Liver (tissue), 9 donors: ENCODE measurements around the gene ZNF678. TPM values are rescaled to one million over a fixed set of nuclear protein-coding genes. Genes with fewer than 3 reads are reported as not detected.
A peak's percentile ranks its signal among the peaks of the same experiment; 100 is the strongest.

Experiments
- DNase-seq: peaks from one replicate; pipeline ENCODE4 v3.0.0-alpha.2; 2017; ENCODE audit warnings: low spot score
- H3K27ac ChIP-seq, 2 donors: one replicate each; pipeline ENCODE4 v1.7.0; 2013; ENCODE audit warnings: inconsistent platforms in 2 of 2, low read length in 2 of 2, control low read depth in 1 of 2, low read depth in 1 of 2, mild to moderate bottlenecking in 1 of 2
- H3K27me3 ChIP-seq, 4 donors: one replicate each; pipeline versions ENCODE4 v1.6.1 to v1.7.0; 2013; ENCODE audit warnings: low read length in 3 of 4, inconsistent platforms in 1 of 4, mild to moderate bottlenecking in 1 of 4, moderate library complexity in 1 of 4; ENCODE audit not compliant: control insufficient read depth in 4 of 4, insufficient read depth in 4 of 4
- H3K36me3 ChIP-seq, 4 donors: one replicate each; pipeline versions ENCODE4 v1.6.1 to v1.7.0; 2013; ENCODE audit warnings: low read length in 3 of 4, mild to moderate bottlenecking in 3 of 4, low read depth in 1 of 4, moderate library complexity in 1 of 4; ENCODE audit not compliant: control insufficient read depth in 4 of 4, insufficient read depth in 3 of 4
- H3K4me1 ChIP-seq, 4 donors: one replicate each; pipeline versions ENCODE4 v1.6.1 to v1.7.0; 2013; ENCODE audit warnings: low read length in 3 of 4, mild to moderate bottlenecking in 3 of 4, moderate library complexity in 1 of 4; ENCODE audit not compliant: control insufficient read depth in 4 of 4, insufficient read depth in 4 of 4
- H3K4me3 ChIP-seq, 3 donors: one replicate each; pipeline versions ENCODE4 v1.6.1 to v1.7.0; 2013; ENCODE audit warnings: low read length in 3 of 3, control low read depth in 1 of 3, low read depth in 1 of 3, mild to moderate bottlenecking in 1 of 3
- H3K9ac ChIP-seq, 2 donors: one replicate each; pipeline ENCODE4 v1.7.0; 2013; ENCODE audit warnings: low read length in 2 of 2, mild to moderate bottlenecking in 2 of 2, moderate library complexity in 2 of 2, control low read depth in 1 of 2, low read depth in 1 of 2
- H3K9me3 ChIP-seq, 4 donors: one replicate each; pipeline versions ENCODE4 v1.6.1 to v1.7.0; 2013; ENCODE audit warnings: low read length in 3 of 4; ENCODE audit not compliant: control insufficient read depth in 4 of 4
- EGR1 ChIP-seq, 2 donors: IDR thresholded peaks; 2 replicates each; pipeline ENCODE4 v1.6.1; 2016 to 2018; ENCODE audit warnings: antibody characterized with exemption in 2 of 2, low read depth in 2 of 2
- FOXA1 ChIP-seq: IDR thresholded peaks from 2 replicates; pipeline ENCODE4 v1.6.1; 2016; ENCODE audit warnings: antibody characterized with exemption
- FOXA2 ChIP-seq: IDR thresholded peaks from 2 replicates; pipeline ENCODE4 v1.6.1; 2016; ENCODE audit warnings: antibody characterized with exemption
- GABPA ChIP-seq, 2 donors: IDR thresholded peaks in 1 of 2; conservative IDR thresholded peaks in 1 of 2; 2 replicates each; pipeline ENCODE4 v1.6.1; 2016; ENCODE audit warnings: antibody characterized with exemption in 2 of 2, mild to moderate bottlenecking in 1 of 2, moderate library complexity in 1 of 2
- HNF4A ChIP-seq, 2 donors: conservative IDR thresholded peaks; 2 replicates each; pipeline ENCODE4 v1.6.1; 2016; ENCODE audit warnings: antibody characterized with exemption in 2 of 2, mild to moderate bottlenecking in 2 of 2
- HNF4G ChIP-seq: IDR thresholded peaks from 2 replicates; pipeline ENCODE4 v1.6.1; 2016; ENCODE audit warnings: antibody characterized with exemption
- JUND ChIP-seq, 2 donors: IDR thresholded peaks; 2 replicates each; pipeline ENCODE4 v1.6.1; 2016; ENCODE audit warnings: antibody characterized with exemption in 2 of 2
- NR2F2 ChIP-seq: IDR thresholded peaks from 2 replicates; pipeline ENCODE4 v1.6.1; 2016; ENCODE audit warnings: antibody characterized with exemption
- RAD21 ChIP-seq, 2 donors: IDR thresholded peaks; 2 replicates each; pipeline ENCODE4 v1.6.1; 2016; ENCODE audit warnings: antibody characterized with exemption in 2 of 2, mild to moderate bottlenecking in 2 of 2
- RXRA ChIP-seq, 2 donors: IDR thresholded peaks; 2 replicates each; pipeline ENCODE4 v1.6.1; 2017 to 2018; ENCODE audit warnings: antibody characterized with exemption in 2 of 2, mild to moderate bottlenecking in 1 of 2
- SP1 ChIP-seq: IDR thresholded peaks from 2 replicates; pipeline ENCODE4 v1.6.1; 2018; ENCODE audit warnings: antibody characterized with exemption, mild to moderate bottlenecking
- TAF1 ChIP-seq: conservative IDR thresholded peaks from 2 replicates; pipeline ENCODE4 v1.6.1; 2016; ENCODE audit warnings: antibody characterized with exemption, mild to moderate bottlenecking
- YY1 ChIP-seq: IDR thresholded peaks from 2 replicates; pipeline ENCODE4 v1.6.1; 2016; ENCODE audit warnings: antibody characterized with exemption, mild to moderate bottlenecking
- WGBS: extraction: QIAGEN DNeasy Blood & Tissue Kit; methylation state at CpG from one replicate; pipeline ENCODE4 v1.1.7; 2013; 5-methylcytosine and 5-hydroxymethylcytosine counted together
- polyA plus RNA-seq, 2 donors: library from polyadenylated mRNA; stranded (reverse) in 1 of 2; unstranded in 1 of 2; fragments of 200-250 nt in 1 of 2; fragments of >200 nt in 1 of 2; fragmentation: Nextera tagmentation in 1 of 2; extraction: Ambion mirVana in 1 of 2; gene quantifications; one replicate each; pipeline versions ENCODE4 v1.2.1 to v1.2.3, GENCODE V29; 2013 to 2015
- total RNA-seq, 2 donors: library from RNA; depleted of rRNA; stranded (reverse); fragments of >200 nt; gene quantifications; one replicate each; pipeline ENCODE4 v1.2.3, GENCODE V29; 2014
- TF ChIP-seq, protein P1 (sequence below): IDR thresholded peaks from 2 replicates; pipeline ENCODE4 v1.6.1; 2016; ENCODE audit warnings: antibody characterized with exemption
- TF ChIP-seq, protein P2 (sequence below): IDR thresholded peaks from 2 replicates; pipeline ENCODE4 v1.6.1; 2016; ENCODE audit warnings: antibody characterized with exemption, mild to moderate bottlenecking
- TF ChIP-seq, protein P3 (sequence below): IDR thresholded peaks from 2 replicates; pipeline ENCODE4 v1.6.1; 2016; ENCODE audit warnings: antibody characterized with exemption
- TF ChIP-seq, protein P4 (sequence below): fragments of 150-350 bp; IDR thresholded peaks from 2 replicates; pipeline ENCODE4 v1.5.1; 2017; ENCODE audit warnings: improper control_type of control experiment, low read depth, low read length; ENCODE audit not compliant: missing input control
- TF ChIP-seq, protein P5 (sequence below): IDR thresholded peaks from 2 replicates; pipeline ENCODE4 v1.6.1; 2016; ENCODE audit warnings: antibody characterized with exemption
- donor health status: healthy.
- donor health status: healthy.
- donor health status: healthy.
- donor health status: healthy.
- donor health status: healthy.

ZNF678 gene
- total RNA-seq (10 to 100 TPM in 1 of 2 donors, 1 to 10 TPM in 1; 7.5 to 16.6 TPM), polyA plus RNA-seq (under 1 TPM; 0.76 to 0.96 TPM)

DNA sequence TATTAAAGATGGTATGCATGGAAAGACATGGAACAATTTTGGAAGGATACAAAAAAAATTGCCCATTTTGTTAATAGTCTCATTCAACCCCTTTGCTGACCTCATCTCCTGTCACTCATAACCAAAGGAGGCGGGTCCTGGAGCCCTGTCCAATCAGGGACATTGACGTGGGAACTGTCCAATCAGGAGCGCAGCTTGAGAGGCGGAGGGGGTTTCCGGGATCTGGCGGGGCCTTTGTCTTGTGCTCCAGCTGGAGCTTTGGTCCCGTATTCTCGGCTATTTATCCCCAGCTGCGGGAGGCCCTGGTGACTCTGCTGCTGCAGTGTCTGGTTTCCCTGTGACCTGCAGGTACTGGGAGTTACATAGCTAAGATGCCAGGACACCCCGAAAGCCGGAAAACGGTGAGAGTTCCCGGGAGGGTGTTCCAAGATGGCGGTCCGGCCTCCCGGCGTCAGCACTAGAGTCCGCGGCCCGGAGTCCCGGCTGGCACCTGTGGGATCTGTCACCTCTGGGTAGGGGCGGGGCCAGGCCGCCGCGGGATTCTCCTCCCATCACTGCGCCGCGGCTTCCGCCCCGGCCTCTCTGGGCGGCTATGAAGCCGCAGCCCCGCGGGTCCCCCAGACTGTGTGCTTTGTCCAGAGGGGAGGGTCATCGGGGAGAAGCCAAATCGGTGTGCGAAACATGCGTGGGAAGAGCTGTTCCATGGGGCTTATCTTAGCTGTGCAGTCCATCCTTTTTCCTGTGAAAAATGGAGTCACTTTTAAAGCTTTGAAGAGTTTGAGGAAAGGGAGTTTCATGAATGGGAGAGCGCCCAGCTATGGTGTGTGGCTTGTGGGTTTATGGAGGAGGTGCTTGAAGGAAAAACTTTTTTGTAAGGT, at the start of gene ZNF678:
ZNF678 (plus strand) TSS at position 233 of the 878 bp plus-strand sequence. CDS start 87,436 bp downstream, outside the sequence.
- H3K27me3 ChIP-seq = peaks cover 0 to 8% (median 2%) of the 10 kb centered on the region in 4 donors
- peak; percentile 66 to 75 for TF ChIP-seq JUND (IDR thresholded peaks at IDR 0.05)
- peak; percentile 52 for TF ChIP-seq NR2F2
- TF ChIP-seq, protein P1, sequence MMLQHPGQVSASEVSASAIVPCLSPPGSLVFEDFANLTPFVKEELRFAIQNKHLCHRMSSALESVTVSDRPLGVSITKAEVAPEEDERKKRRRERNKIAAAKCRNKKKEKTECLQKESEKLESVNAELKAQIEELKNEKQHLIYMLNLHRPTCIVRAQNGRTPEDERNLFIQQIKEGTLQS = peak; percentile 52
- TF ChIP-seq, protein P2, sequence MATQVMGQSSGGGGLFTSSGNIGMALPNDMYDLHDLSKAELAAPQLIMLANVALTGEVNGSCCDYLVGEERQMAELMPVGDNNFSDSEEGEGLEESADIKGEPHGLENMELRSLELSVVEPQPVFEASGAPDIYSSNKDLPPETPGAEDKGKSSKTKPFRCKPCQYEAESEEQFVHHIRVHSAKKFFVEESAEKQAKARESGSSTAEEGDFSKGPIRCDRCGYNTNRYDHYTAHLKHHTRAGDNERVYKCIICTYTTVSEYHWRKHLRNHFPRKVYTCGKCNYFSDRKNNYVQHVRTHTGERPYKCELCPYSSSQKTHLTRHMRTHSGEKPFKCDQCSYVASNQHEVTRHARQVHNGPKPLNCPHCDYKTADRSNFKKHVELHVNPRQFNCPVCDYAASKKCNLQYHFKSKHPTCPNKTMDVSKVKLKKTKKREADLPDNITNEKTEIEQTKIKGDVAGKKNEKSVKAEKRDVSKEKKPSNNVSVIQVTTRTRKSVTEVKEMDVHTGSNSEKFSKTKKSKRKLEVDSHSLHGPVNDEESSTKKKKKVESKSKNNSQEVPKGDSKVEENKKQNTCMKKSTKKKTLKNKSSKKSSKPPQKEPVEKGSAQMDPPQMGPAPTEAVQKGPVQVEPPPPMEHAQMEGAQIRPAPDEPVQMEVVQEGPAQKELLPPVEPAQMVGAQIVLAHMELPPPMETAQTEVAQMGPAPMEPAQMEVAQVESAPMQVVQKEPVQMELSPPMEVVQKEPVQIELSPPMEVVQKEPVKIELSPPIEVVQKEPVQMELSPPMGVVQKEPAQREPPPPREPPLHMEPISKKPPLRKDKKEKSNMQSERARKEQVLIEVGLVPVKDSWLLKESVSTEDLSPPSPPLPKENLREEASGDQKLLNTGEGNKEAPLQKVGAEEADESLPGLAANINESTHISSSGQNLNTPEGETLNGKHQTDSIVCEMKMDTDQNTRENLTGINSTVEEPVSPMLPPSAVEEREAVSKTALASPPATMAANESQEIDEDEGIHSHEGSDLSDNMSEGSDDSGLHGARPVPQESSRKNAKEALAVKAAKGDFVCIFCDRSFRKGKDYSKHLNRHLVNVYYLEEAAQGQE = no peak
- TF ChIP-seq FOXA2 = no peak
- TF ChIP-seq TAF1 = no peak
- peak in 1 of 2 donors; percentile 74 for TF ChIP-seq GABPA (IDR thresholded peaks at IDR 0.05 in 1 of 2, conservative IDR thresholded peaks at IDR 0.05 in 1 of 2)
- TF ChIP-seq HNF4A (conservative IDR thresholded peaks at IDR 0.05) = no peak
- TF ChIP-seq YY1 = peak; percentile 99
- TF ChIP-seq SP1 = peak; percentile 71
- TF ChIP-seq, protein P3, sequence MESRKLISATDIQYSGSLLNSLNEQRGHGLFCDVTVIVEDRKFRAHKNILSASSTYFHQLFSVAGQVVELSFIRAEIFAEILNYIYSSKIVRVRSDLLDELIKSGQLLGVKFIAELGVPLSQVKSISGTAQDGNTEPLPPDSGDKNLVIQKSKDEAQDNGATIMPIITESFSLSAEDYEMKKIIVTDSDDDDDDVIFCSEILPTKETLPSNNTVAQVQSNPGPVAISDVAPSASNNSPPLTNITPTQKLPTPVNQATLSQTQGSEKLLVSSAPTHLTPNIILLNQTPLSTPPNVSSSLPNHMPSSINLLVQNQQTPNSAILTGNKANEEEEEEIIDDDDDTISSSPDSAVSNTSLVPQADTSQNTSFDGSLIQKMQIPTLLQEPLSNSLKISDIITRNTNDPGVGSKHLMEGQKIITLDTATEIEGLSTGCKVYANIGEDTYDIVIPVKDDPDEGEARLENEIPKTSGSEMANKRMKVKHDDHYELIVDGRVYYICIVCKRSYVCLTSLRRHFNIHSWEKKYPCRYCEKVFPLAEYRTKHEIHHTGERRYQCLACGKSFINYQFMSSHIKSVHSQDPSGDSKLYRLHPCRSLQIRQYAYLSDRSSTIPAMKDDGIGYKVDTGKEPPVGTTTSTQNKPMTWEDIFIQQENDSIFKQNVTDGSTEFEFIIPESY = peak; percentile 57
- TF ChIP-seq, protein P4, sequence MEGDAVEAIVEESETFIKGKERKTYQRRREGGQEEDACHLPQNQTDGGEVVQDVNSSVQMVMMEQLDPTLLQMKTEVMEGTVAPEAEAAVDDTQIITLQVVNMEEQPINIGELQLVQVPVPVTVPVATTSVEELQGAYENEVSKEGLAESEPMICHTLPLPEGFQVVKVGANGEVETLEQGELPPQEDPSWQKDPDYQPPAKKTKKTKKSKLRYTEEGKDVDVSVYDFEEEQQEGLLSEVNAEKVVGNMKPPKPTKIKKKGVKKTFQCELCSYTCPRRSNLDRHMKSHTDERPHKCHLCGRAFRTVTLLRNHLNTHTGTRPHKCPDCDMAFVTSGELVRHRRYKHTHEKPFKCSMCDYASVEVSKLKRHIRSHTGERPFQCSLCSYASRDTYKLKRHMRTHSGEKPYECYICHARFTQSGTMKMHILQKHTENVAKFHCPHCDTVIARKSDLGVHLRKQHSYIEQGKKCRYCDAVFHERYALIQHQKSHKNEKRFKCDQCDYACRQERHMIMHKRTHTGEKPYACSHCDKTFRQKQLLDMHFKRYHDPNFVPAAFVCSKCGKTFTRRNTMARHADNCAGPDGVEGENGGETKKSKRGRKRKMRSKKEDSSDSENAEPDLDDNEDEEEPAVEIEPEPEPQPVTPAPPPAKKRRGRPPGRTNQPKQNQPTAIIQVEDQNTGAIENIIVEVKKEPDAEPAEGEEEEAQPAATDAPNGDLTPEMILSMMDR = no peak
- TF ChIP-seq, protein P5, sequence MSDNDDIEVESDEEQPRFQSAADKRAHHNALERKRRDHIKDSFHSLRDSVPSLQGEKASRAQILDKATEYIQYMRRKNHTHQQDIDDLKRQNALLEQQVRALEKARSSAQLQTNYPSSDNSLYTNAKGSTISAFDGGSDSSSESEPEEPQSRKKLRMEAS = no peak
- no peak for TF ChIP-seq EGR1 (IDR thresholded peaks at IDR 0.05; ENCODE audit: low read depth in 2 of 2)
- TF ChIP-seq RXRA (IDR thresholded peaks at IDR 0.05) = peak in 1 of 2 donors; percentile 27
- no peak for TF ChIP-seq HNF4G
- TF ChIP-seq FOXA1 = no peak
- TF ChIP-seq RAD21 (IDR thresholded peaks at IDR 0.05) = no peak
- H3K27ac ChIP-seq = peak within 1 kb of the TSS; percentile 64 to 68
- DNase-seq = peak; percentile 89
- H3K4me3 ChIP-seq = peak within 1 kb of the TSS; percentile 62 to 88 (median 83)
- H3K36me3 ChIP-seq = peaks cover 0 to 2% (median 0%) of the 10 kb centered on the region in 4 donors
- 2% methylated on average over 39 of the region's 39 CpGs for WGBS
- peaks cover 0 to 5% (median under 1%) of the 10 kb centered on the region in 4 donors for H3K4me1 ChIP-seq
- H3K9me3 ChIP-seq = peaks cover 9 to 31% (median 14%) of the 10 kb centered on the region in 4 donors
- H3K9ac ChIP-seq = peak within 1 kb of the TSS; percentile 59 to 68
